A673 (cell line): Measurements from ENCODE around the gene STARD13. TPM values are rescaled to one million over a fixed set of nuclear protein-coding genes. Genes with fewer than 3 reads are reported as not detected.

Source experiments
- BruUV-seq: library from RNA; stranded (reverse); fragments of 400-500 nt; replicated peaks from 2 replicates; lab custom pipeline; 2021; lab: Mats Ljungman, UMichigan
- CTCF ChIA-PET: fragments of 300-600 bp; sonication (Branson Sonifier 250); formaldehyde crosslinking; loops from one replicate; lab custom pipeline; 2022; ENCODE audit warnings: antibody characterized with exemption; lab: Charles Lee
- POLR2A ChIA-PET: fragments of 300-600 bp; sonication (Branson Sonifier 250); formaldehyde crosslinking; loops from one replicate; lab custom pipeline; 2022; ENCODE audit warnings: antibody characterized with exemption; ENCODE audit not compliant: low non-redundant PET; lab: Charles Lee
- DNase-seq: peaks from one replicate; pipeline ENCODE4 v3.0.0-alpha.2; 2015; ENCODE audit warnings: low spot score
- H3K27ac ChIP-seq: fragments of 200-600 bp; sonication (generic); 2 replicates; pipeline ENCODE4 v1.5.1; 2016; ENCODE audit warnings: mixed run types, low read depth, mild to moderate bottlenecking, mixed read lengths, antibody characterized with exemption, low read length; ENCODE audit not compliant: poor library complexity, severe bottlenecking
- H3K27me3 ChIP-seq: fragments of 200-600 bp; sonication (generic); replicated peaks from 2 replicates; pipeline ENCODE4 v1.6.1; 2017; ENCODE audit warnings: mixed run types, low read depth, mild to moderate bottlenecking, mixed read lengths, antibody characterized with exemption, low read length; ENCODE audit not compliant: insufficient read depth, poor library complexity
- H3K36me3 ChIP-seq: fragments of 200-600 bp; sonication (generic); 2 replicates; pipeline ENCODE4 v1.6.1; 2016; ENCODE audit warnings: mixed run types, mild to moderate bottlenecking, mixed read lengths, antibody characterized with exemption, low read length; ENCODE audit not compliant: insufficient read depth, poor library complexity, severe bottlenecking
- H3K4me1 ChIP-seq: fragments of 200-600 bp; sonication (generic); 2 replicates; pipeline ENCODE4 v1.6.1; 2017; ENCODE audit warnings: mixed run types, mild to moderate bottlenecking, mixed read lengths, antibody characterized with exemption, low read length; ENCODE audit not compliant: insufficient read depth, poor library complexity, severe bottlenecking
- H3K4me3 ChIP-seq: fragments of 200-600 bp; sonication (generic); 2 replicates; pipeline ENCODE4 v1.5.1; 2016; ENCODE audit warnings: low read depth, mixed run types, mild to moderate bottlenecking, mixed read lengths, low read length; ENCODE audit not compliant: poor library complexity, severe bottlenecking
- H3K9me3 ChIP-seq: fragments of 200-600 bp; sonication (generic); 2 replicates; pipeline ENCODE4 v1.6.1; 2016; ENCODE audit warnings: mixed run types, low read depth, mild to moderate bottlenecking, mixed read lengths, antibody characterized with exemption, low read length; ENCODE audit not compliant: poor library complexity, severe bottlenecking
- EZH2 ChIP-seq: fragments of 200-600 bp; sonication (generic); IDR thresholded peaks from 2 replicates; pipeline ENCODE4 v1.6.1; 2017; ENCODE audit warnings: borderline replicate concordance, low read depth, mild to moderate bottlenecking, mixed read lengths, antibody characterized with exemption, low read length; ENCODE audit not compliant: poor library complexity, severe bottlenecking
- intact Hi-C: fragments of 100-400 bp; cut with micrococcal nuclease; formaldehyde crosslinking; loops from one replicate; pipeline ENCODE4 v1.10.0; 2022; ENCODE audit not compliant: unreplicated experiment
- total RNA-seq: library from RNA; stranded (reverse); gene quantifications from 2 replicates; pipeline ENCODE4 v1.2.3, GENCODE V29; 2021
- TF ChIP-seq, protein P1 (sequence below): fragments of 300-800, 200-600 bp; sonication (generic); conservative IDR thresholded peaks from 2 replicates; pipeline ENCODE4 v1.5.1; 2017; ENCODE audit warnings: low read depth, mild to moderate bottlenecking, antibody characterized with exemption, low read length, moderate library complexity, mixed read lengths

The STARD13 gene
- total RNA-seq, 1 experiment from 2014 or later, result 45.7 TPM

DNA sequence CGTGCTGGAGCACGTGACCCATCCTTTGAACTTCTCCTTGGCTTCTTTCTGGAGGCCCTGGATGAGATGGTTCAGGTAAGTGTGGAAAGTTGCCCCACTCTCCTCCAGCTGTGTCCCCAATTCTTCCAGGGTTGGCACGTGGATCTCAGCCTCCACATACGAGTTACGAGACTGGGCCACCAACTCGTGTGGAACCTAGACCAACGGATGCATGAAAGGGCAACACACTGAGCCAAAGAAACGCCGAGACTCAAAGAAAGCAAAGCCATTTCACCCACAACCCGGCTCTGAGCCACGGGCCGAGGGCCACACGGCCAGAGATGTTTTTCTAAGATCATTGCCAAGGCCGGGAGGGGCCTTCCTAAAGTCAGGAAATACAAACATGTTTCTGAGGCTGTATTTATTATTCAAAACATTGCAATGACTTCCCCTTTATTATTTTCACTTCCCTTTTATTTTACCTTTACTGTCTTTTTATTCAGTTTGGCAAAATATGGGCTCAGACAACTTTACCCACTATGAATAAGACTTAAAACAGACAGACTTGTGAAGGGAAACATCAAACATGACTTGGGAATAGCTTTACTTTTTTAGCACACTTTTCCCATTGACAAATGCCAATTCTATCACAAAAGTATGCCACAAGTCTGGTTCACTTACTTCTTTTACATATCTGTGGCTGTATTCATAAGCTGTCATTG lies 174.7 kb downstream of the STARD13 start:
- H3K4me1 ChIP-seq, result peaks cover 36% of the 10 kb centered on the region
- POLR2A ChIA-PET, result no interaction called here
- no TSS peak for BruUV-seq
- peak overlapping the region; percentile 14 for H3K27ac ChIP-seq
- H3K27me3 ChIP-seq, result no peaks in the 10 kb centered on the region
- no peaks in the 10 kb centered on the region for H3K9me3 ChIP-seq
- H3K36me3 ChIP-seq, result peaks cover 93% of the 10 kb centered on the region
- CTCF ChIA-PET, result no interaction called here
- TF ChIP-seq EZH2, result no peak
- TF ChIP-seq, protein P1, sequence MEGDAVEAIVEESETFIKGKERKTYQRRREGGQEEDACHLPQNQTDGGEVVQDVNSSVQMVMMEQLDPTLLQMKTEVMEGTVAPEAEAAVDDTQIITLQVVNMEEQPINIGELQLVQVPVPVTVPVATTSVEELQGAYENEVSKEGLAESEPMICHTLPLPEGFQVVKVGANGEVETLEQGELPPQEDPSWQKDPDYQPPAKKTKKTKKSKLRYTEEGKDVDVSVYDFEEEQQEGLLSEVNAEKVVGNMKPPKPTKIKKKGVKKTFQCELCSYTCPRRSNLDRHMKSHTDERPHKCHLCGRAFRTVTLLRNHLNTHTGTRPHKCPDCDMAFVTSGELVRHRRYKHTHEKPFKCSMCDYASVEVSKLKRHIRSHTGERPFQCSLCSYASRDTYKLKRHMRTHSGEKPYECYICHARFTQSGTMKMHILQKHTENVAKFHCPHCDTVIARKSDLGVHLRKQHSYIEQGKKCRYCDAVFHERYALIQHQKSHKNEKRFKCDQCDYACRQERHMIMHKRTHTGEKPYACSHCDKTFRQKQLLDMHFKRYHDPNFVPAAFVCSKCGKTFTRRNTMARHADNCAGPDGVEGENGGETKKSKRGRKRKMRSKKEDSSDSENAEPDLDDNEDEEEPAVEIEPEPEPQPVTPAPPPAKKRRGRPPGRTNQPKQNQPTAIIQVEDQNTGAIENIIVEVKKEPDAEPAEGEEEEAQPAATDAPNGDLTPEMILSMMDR, result no peak
- no peak for DNase-seq
- intact Hi-C loops, result no loop called here
- H3K4me3 ChIP-seq, result no peak overlapping the region

DNA sequence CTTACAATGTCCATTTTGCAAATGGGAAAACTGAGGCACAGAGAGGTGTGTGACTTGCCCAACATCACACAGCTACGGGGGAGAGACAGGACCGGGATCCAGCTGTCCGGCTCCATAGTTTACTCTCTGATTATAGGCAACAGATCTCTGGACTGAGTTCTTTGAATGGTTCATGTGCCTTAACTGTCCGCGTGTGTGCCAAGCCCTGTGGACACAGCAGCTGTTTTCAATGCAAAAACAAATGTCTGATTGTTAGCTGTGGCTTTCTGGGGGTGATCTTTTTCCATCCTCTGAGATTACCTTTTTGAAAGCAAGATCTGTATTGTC lies 175.2 kb downstream of the STARD13 start:
- no peak for DNase-seq
- no peak for TF ChIP-seq EZH2
- TF ChIP-seq, protein P1, result no peak
- H3K9me3 ChIP-seq, result no peaks in the 10 kb centered on the region
- peaks cover 93% of the 10 kb centered on the region for H3K36me3 ChIP-seq
- H3K4me1 ChIP-seq, result peaks cover 36% of the 10 kb centered on the region
- H3K27me3 ChIP-seq, result no peaks in the 10 kb centered on the region
- H3K27ac ChIP-seq, result no peak overlapping the region
- CTCF ChIA-PET, result interaction anchor here (1.0 kb wide), 1 partner anchor 13 kb away, joined by 3 read pairs; no protein-coding TSS in a partner anchor
- no peak overlapping the region for H3K4me3 ChIP-seq
- intact Hi-C loops, result no loop called here
- no TSS peak for BruUV-seq
- POLR2A ChIA-PET, result no interaction called here

- ChIA-PET POLR2A (interaction anchor here (0.6 kb wide), 1 partner anchor 422 kb away, joined by 4 read pairs; no protein-coding TSS in a partner anchor), CTCF (interaction anchor here (1.0 kb wide), 1 partner anchor 14 kb away, joined by 3 read pairs; no protein-coding TSS in a partner anchor)
- TF ChIP-seq EZH2, result no peak
- TF ChIP-seq, protein P1, result peak; percentile 76
- BruUV-seq, result no TSS peak
- Histone ChIP-seq H3K4me1 (peaks cover 36% of the 10 kb centered on the region), H3K4me3 (no peak overlapping the region), H3K36me3 (peaks cover 93% of the 10 kb centered on the region), H3K9me3 (no peaks in the 10 kb centered on the region), H3K27me3 (no peaks in the 10 kb centered on the region), H3K27ac (peak overlapping the region; percentile 66)
- peak; percentile 69 for DNase-seq
- intact Hi-C loops, result no loop called here
Measured at GRCh38 chr13:33109801-33110200, 175.8 kb downstream of the STARD13 start.
